ENCODE results near the gene FCER2.

FCER2 gene

DNA sequence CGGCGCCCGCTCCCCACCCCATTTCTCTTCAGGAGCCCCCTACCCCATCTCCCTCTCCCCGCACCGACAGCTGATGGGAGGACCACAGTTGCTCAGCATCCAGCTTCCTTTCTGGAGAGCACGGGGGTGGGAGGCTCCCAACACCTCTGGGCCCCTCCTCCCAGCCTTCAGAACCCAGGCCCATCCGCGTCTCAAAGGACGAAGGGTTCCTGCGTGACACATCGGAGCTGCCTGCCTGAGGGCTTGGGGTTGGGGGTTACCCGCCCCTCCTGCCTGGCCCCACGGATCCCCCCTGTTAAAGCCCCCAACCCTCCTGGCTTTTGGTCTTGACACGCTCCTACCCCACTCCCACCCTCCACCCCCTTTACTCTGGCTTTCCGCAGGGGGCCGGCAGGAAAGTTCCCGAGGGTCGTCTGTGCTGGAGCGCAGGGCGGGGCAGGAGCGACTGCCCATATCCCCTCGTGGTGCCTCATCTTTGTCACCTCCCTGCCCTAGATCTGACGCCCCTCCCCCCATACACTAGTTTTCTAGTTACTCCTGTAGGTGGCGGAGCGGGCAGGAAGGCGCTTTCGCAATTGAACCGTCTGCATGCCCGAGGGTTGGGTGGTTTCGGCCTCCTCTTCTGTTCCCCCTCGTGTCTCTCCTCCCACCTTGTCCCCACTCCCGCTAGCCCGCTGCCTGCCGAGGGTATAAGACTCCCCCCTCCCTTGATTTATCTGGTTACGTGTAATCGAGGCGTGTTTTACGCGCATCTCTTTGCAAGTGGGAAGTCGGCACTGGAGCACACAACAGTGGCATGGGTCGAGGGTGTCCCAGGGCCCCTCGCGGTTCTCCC lies 20.4 kb downstream of the FCER2 start:
- peak; percentile 92 for DNase-seq
- in situ Hi-C loops (cut with MboI; ENCODE audit: low pct_unique_long_range_greater_than_20kb, low sequenced_read_pairs) = no loop called here

DNA sequence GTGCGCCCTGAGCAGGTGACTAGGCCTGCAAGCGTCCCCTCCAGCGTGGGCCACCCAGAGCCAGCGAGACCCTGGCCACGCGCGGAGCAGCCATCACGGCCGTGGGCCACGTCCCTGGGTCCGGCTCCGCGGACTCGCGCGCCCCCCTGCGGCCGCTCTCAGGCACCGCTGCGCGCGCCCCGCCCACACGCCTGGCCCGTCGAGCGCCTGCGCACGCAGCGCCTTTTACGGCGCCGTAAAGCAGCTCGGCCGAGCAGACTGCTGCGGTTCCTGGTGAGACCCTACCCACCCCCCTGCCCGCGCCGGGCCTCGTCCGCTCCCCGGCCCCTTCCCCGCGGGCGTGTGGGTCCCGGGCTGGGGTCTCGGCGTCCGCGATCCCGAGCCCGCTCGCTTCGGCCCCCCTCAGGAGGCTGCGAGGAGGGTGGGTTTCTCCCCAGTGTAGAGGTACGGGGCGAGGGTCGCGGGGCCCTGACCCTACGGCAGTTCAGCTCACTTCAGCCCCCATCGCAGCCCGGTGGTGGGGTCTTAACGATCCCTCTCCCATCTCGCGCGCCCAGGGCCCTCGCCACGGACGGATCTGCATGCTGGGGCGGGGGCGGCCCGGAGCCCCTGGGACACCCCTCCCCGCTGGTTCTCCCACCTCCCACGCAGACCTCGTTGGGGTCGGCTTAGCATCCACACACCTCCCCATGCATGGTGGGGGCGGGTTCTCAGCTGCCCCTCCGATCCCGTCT lies 21.2 kb downstream of the FCER2 start, which contains the start of gene TRAPPC5:
Gene TRAPPC5, plus strand, starts transcription at position 228 of the 734 bp plus-strand sequence. CDS start 1,421 bp downstream, outside the sequence.
- peak; percentile 85 for DNase-seq
- in situ Hi-C loops (cut with MboI; ENCODE audit: low pct_unique_long_range_greater_than_20kb, low sequenced_read_pairs) = no loop called here

GRCh38 chr19:7679771-7680605 lies 21.9 kb downstream of the FCER2 start:
- in situ Hi-C loops (cut with MboI; ENCODE audit: low pct_unique_long_range_greater_than_20kb, low sequenced_read_pairs) = no loop called here
- no peak for DNase-seq

DNA sequence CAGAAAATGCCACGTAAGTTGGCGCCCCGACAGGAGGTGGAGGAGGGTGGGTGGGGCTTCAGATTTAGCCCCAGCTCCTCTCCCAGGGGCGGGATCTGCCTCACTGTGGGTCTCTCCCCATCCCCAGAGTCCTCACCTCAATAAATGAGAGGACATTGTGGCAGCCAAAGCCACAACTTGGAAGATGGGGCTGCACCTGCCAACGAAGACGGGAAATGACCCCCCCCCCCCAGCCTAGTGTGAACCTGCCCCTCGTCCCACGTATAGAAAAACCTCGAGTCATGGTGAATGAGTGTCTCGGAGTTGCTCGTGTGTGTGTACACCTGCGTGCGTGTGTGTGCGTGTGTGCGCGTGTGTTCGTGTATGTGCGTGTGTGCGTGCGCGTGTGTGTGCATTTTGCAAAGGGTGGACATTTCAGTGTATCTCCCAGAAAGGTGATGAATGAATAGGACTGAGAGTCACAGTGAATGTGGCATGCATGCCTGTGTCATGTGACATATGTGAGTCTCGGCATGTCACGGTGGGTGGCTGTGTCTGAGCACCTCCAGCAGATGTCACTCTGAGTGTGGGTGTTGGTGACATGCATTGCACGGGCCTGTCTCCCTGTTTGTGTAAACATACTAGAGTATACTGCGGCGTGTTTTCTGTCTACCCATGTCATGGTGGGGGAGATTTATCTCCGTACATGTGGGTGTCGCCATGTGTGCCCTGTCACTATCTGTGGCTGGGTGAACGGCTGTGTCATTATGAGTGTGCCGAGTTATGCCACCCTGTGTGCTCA lies 22.8 kb downstream of the FCER2 start:
- peak; percentile 20 for DNase-seq
- in situ Hi-C loops (cut with MboI; ENCODE audit: low pct_unique_long_range_greater_than_20kb, low sequenced_read_pairs) = no loop called here

DNA sequence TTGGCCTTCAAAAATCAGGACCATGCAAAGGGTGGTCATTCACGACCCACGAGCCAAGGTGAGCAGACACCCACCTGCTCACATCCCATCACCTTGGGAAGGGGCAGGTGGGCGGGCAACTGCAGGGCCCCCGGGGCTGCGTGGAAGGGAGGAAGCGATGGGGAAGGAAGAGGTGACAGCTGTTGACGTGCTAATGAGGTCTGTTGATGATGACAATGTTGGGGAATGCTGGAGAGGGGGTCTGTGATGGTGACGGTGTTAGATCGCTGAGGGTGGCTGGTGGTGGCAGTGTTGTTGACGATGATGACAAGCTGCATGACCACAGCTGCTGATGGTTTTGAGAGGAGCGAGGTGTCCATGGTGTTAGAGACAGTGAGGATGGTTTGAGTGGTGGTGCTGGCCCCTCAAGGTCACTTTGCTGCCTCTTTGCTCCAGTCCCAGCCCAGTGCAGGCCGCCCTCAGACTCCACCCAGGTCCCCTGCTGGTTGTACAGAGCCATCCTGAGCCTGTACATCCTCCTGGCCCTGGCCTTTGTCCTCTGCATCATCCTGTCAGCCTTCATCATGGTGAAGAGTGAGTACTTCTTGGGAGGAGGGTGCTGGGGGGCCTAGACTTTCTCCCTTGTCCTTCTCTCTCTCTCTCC lies 24.1 kb downstream of the FCER2 start:
- no peak for DNase-seq
- in situ Hi-C loops (cut with MboI; ENCODE audit: low pct_unique_long_range_greater_than_20kb, low sequenced_read_pairs) = no loop called here

- DNase-seq = no peak
- in situ Hi-C loops (cut with MboI; ENCODE audit: low pct_unique_long_range_greater_than_20kb, low sequenced_read_pairs) = no loop called here
Measured at GRCh38 chr19:7676854-7677253, 25.1 kb downstream of the FCER2 start, which contains the start of gene MCEMP1. MCEMP1 (plus strand) TSS chr19:7677090; CDS start chr19:7677121, 31 bp downstream.

GRCh38 chr19:7676376-7676775 lies 25.6 kb downstream of the FCER2 start:
- DNase-seq = peak; percentile 90
- in situ Hi-C loops (cut with MboI; ENCODE audit: low pct_unique_long_range_greater_than_20kb, low sequenced_read_pairs) = no loop called here

DNA sequence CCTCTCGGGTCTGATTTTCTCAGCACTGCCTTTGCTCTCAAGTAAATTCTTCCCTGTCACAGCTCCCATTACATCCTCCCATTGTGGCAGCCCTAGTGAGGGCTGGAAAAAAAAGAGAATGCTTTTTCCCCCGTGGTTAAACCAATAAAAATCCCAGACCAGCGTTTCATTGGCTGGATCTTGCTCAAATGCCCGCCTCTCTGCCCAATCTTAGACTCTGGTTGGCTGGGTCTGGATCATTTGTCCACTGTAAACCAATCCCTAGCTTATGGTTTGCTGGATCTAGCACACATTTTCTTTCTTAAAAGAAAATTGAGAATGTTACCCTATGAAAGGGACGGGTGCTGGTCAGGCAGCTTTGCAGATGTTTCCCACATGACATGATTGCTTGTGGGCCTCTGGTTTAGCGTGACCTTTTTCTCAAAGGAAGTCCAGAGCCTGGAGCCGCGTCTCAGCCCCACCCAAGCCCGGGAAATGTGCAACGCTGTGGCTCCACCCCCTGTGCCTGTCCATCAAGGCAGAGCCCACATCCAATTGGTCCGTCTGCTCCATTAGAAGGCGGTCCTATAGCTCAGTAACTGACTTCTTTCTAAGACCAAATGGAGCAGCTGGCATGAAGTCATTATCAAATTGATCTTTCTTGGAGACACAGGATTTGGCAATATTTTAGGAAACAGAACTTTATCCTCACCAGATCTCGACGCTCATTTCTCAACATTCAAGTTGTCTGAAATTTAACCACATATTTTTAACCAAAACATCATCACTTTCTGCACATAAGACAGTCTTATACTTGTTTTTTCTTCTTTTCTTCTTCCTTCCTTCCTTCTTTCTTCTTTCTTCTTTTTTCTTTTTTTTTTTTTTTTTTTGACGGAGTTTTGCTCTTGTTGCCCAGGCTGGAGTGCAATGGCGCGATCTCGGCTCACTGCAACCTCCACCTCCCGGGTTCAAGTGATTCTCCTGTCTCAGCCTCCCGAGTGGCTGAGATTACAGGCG lies 27.6 kb downstream of the FCER2 start:
- in situ Hi-C loops (cut with MboI; ENCODE audit: low pct_unique_long_range_greater_than_20kb, low sequenced_read_pairs) = no loop called here
- DNase-seq = peak; percentile 90

DNA sequence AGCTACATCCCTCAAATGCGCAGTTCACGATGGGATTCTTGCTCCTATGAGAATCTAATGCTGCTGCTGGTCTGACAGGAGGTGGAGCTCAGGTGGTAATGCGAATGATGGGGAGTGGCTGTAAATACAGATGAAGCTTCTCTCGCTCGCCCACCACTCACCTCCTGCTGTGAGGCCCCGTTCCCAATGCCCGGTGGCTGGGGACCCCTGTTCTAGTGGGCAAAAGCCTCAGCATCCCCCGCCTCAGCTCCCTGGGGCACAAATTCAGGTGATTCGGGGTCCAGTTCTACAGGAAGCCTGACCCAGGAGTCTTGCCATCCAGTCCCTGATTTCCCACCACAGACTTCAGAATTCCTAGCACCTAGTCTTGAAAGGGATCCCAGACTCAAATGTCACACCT lies 29.4 kb downstream of the FCER2 start:
- DNase-seq = no peak
- in situ Hi-C loops (cut with MboI; ENCODE audit: low pct_unique_long_range_greater_than_20kb, low sequenced_read_pairs) = no loop called here

DNA sequence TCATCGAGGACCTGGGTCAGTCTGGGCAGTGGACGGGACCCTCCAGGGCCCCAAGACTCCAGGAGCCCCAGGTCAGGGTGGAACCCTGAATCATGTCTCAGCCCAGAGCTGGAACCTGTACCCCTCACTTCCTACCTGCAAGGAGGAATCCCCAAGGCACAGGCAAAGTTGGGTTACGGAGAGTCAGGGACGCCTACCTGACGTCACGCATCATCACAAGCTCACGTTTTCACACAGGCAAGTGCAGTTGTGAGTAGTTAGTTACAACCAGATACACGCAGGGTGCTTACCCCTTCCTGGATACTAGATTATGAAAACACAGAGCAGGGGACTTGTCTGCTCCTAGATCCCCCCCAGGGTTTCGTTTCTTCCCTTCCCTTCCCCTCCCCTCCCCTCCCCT lies 31.1 kb downstream of the FCER2 start:
- no peak for DNase-seq
- in situ Hi-C loops (cut with MboI; ENCODE audit: low pct_unique_long_range_greater_than_20kb, low sequenced_read_pairs) = no loop called here

DNA sequence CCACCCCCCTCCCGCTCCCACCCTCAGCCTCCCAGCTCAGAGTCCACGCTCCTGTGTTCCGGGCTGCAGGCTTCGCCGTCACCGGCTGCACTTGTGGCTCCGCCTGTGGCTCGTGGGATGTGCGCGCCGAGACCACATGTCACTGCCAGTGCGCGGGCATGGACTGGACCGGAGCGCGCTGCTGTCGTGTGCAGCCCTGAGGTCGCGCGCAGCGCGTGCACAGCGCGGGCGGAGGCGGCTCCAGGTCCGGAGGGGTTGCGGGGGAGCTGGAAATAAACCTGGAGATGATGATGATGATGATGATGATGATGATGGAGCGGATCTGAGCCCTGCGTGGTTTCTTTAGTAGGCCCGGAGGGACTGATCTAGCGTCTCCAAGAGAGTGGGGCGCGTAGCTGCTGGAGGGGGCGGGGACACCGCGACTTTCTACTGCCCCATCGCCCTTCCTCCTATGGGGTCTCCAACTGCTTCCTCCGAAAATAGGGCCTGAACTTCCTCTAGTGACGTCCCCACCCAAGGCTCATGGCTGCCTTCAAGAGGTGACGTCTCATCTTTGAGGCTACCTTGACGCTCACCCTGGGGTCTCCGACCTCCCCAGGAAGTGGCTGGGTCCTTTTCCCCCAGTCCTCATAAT lies 31.7 kb downstream of the FCER2 start:
- in situ Hi-C loops (cut with MboI; ENCODE audit: low pct_unique_long_range_greater_than_20kb, low sequenced_read_pairs) = no loop called here
- no peak for DNase-seq

DNA sequence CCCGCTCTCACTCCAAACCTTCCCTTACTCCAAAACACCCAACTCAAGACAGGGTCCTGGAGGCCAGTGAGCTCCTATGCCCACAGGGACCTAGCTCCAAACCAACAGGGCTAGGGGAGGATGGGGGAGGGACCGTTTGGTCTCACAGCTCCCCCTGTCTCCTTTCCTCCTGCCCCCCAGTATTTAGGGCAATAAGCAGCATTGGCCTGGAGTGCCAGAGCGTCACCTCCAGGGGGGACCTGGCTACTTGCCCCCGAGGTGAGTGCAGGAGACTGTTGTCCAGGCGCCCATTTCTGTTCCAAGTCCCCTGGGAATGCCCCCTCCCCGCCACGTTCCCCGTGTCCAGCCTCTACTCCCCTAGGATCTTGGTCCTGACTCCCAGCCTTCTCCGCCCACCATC lies 32.3 kb downstream of the FCER2 start:
- DNase-seq = no peak
- in situ Hi-C loops (cut with MboI; ENCODE audit: low pct_unique_long_range_greater_than_20kb, low sequenced_read_pairs) = no loop called here

DNA sequence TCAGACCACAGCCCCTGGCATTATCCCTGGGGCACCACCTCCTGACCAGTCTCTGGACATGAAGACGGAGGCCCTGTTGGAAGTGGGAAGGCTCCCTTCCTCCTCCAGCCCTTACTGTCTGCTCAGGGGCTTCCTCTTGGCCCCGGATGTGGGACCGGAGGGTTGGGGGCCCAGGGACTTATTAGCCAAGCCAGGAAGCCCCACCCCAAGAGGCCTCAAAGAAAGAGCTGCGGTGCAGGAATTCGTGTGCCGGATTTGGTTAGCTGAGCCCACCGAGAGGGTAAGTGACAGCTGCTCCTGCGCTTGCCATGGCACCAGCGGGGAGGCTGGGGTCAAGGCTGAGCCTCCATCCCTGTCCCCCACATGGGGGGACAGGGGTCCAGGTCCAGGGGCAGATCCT lies 33.1 kb downstream of the FCER2 start, which contains the start of gene RETN:
Gene RETN, plus strand, starts transcription at position 208 of the 400 bp plus-strand sequence. CDS start 278 bp downstream, outside the sequence.
- in situ Hi-C loops (cut with MboI; ENCODE audit: low pct_unique_long_range_greater_than_20kb, low sequenced_read_pairs) = no loop called here
- DNase-seq = no peak

DNA sequence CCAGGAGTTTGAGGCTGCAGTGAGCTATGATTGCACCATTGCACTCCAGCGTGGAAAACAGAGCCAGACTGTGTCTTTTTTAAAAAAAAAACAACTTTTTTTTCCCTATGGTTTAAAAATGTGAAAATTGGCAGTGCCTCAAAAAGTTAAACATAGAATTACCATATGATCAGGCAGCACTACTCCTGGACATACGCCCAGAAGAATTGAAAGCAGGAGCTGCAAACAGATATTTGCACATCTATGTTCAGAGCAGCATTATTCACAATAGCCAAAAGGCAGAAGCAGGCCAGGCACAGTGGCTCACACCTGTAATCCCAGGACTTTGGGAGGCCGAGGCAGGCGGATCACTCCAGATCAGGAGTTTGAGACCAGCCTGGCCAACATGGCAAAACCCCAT lies 36.9 kb downstream of the FCER2 start:
- in situ Hi-C loops (cut with MboI; ENCODE audit: low pct_unique_long_range_greater_than_20kb, low sequenced_read_pairs) = no loop called here
- no peak for DNase-seq

GRCh38 chr19:7663706-7664105 lies 38.2 kb downstream of the FCER2 start:
- no peak for DNase-seq
- in situ Hi-C loops (cut with MboI; ENCODE audit: low pct_unique_long_range_greater_than_20kb, low sequenced_read_pairs) = no loop called here

GRCh38 chr19:7662657-7663056 lies 39.3 kb downstream of the FCER2 start:
- no peak for DNase-seq
- in situ Hi-C loops (cut with MboI; ENCODE audit: low pct_unique_long_range_greater_than_20kb, low sequenced_read_pairs) = no loop called here
